SK-N-DZ (cell line): ENCODE data around the gene ZWILCH. TPM values are rescaled to one million over a fixed set of nuclear protein-coding genes. Genes with fewer than 3 reads are reported as not detected.
A peak's percentile ranks its signal among the peaks of the same experiment; 100 is the strongest.
"Not testable (repeated sequence)": the region's sequence is repeated elsewhere in the genome, so short reads cannot be mapped to it uniquely, and the experiment has no call there.

Experiments
- DNase-seq: peaks from one replicate; pipeline ENCODE4 v3.0.0-alpha.2; 2015; ENCODE audit warnings: low spot score
- polyA plus RNA-seq, 2 experiments: library from polyadenylated mRNA; depleted of rRNA; stranded (reverse); fragments of >200 nt; gene quantifications; 2 replicates each; pipeline ENCODE4 v1.2.3, GENCODE V29; 2014

The ZWILCH gene
- polyA plus RNA-seq (2014; cell fraction: cytosol; rRNA removed), result 42.7 and 46.0 TPM in 2 replicates
- 32.1 and 35.2 TPM in 2 replicates for polyA plus RNA-seq (2014; cell fraction: nucleus; rRNA removed)

GRCh38 chr15:66504563-66505429, at the start of gene ZWILCH, which contains the start of gene RPL4:
TSS of gene ZWILCH (plus strand) at chr15:66505326. CDS start at chr15:66505339, 13 bp downstream.
TSS of gene RPL4 (minus strand) at chr15:66504855. CDS start at chr15:66504790, 65 bp downstream.
- DNase-seq, result peak; percentile 86

GRCh38 chr15:66456211-66456610, 48.9 kb upstream of the ZWILCH start:
- no peak for DNase-seq

- DNase-seq, result no peak
These were observed 45.1 kb upstream of the ZWILCH start for GRCh38 chr15:66459818-66460615.

GRCh38 chr15:66461294-66461693, 43.8 kb upstream of the ZWILCH start:
- not testable (repeated sequence) for DNase-seq

- DNase-seq, result no peak
These were observed 43.2 kb upstream of the ZWILCH start for GRCh38 chr15:66461917-66462316.

GRCh38 chr15:66462627-66463026, 42.5 kb upstream of the ZWILCH start:
- DNase-seq, result no peak

GRCh38 chr15:66465294-66465693, 39.8 kb upstream of the ZWILCH start:
- not testable (repeated sequence) for DNase-seq

- not testable (repeated sequence) for DNase-seq
These were observed 37.7 kb upstream of the ZWILCH start for GRCh38 chr15:66467162-66468040.

- not testable (repeated sequence) for DNase-seq
These were observed 34.3 kb upstream of the ZWILCH start for GRCh38 chr15:66470825-66471224.

- no peak for DNase-seq
These were observed 32.7 kb upstream of the ZWILCH start for GRCh38 chr15:66472176-66472999.

GRCh38 chr15:66474135-66474534, 31.0 kb upstream of the ZWILCH start:
- no peak for DNase-seq

GRCh38 chr15:66474963-66475362, 30.2 kb upstream of the ZWILCH start:
- DNase-seq, result no peak

- no peak for DNase-seq
These were observed 28.6 kb upstream of the ZWILCH start for GRCh38 chr15:66476535-66476934.

GRCh38 chr15:66477011-66477410, 28.1 kb upstream of the ZWILCH start:
- DNase-seq, result no peak

GRCh38 chr15:66480267-66480666, 24.9 kb upstream of the ZWILCH start:
- DNase-seq, result no peak

GRCh38 chr15:66481107-66481856, 23.8 kb upstream of the ZWILCH start:
- DNase-seq, result no peak

GRCh38 chr15:66482539-66482938, 22.6 kb upstream of the ZWILCH start:
- no peak for DNase-seq

- no peak for DNase-seq
These were observed 22.0 kb upstream of the ZWILCH start for GRCh38 chr15:66483131-66483566.

GRCh38 chr15:66484539-66485112, 20.5 kb upstream of the ZWILCH start:
- DNase-seq, result no peak
